Right renal pelvis (tissue), 4 donors: ENCODE measurements around the gene PNMA8B. TPM values are rescaled to one million over a fixed set of nuclear protein-coding genes. Genes with fewer than 3 reads are reported as not detected.
A peak's percentile ranks its signal among the peaks of the same experiment; 100 is the strongest.

Source experiments
- DNase-seq, 4 donors: peaks; one replicate each; pipeline ENCODE4 v3.0.0-alpha.2; 2013; ENCODE audit warnings: low read depth in 4 of 4, low spot score in 3 of 4, missing footprints in 1 of 4
- polyA plus RNA-seq, 4 donors: library from polyadenylated mRNA; unstranded; fragments of 120-200 nt; gene quantifications; one replicate each; pipeline ENCODE4 v1.2.1, GENCODE V29; 2013; ENCODE audit not compliant: insufficient read length in 4 of 4

PNMA8B gene
- polyA plus RNA-seq, 4 donors = 4.0 to 5.1 (median 4.8) TPM

DNA sequence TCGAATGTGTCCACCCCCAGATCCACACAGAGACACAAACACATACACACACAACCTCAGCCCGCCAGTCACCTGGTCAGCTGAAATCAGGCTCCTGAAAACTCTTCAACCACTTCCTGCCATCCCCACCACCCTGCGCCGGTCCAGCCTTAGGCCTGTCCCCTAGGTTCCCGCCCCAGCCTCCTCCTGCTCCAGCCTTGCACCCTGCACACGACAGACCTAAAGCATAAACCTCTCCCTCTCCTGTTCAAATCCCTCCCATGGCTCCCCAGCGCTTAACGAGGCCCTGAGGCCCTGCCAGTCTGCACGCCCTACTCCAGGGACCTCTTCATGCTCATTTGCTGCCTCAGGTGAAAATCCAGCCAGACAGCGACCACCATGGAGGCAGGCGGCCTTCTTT is 7.1 kb downstream of the PNMA8B start:
- no peak for DNase-seq

DNA sequence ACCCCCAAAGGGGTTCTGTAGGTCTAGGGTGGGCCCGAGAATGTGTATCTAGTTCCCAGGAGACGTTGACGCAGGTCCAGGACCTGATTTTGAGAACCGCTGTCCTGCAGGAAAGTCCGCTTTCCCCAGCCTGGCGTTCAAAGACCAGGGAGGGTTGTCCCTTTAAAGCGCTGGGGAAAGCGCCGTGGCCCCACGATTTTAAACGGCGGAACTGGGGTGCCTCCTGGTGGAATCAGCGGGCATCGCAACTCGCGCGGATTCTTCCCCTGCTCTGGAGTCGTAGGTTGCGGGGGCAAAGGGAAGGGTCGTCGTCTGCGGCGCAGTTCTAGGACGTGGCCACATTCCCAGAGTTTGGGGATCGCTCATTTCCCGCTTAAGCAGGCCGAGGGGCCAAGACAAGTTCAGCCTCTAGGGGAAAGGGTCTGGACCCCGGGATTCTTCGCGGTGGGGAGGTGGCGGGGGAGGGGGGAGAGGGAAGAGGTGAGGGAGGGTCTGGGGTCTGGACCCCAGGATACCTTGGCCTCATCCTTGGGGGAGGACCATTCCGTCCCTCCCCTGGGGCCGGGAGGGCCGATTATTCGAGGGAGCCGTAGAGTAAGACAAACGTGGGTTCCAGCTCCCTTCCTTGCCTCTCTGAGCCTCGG is 7.7 kb downstream of the PNMA8B start:
- DNase-seq = peak in 1 of 4 donors; percentile 75

DNA sequence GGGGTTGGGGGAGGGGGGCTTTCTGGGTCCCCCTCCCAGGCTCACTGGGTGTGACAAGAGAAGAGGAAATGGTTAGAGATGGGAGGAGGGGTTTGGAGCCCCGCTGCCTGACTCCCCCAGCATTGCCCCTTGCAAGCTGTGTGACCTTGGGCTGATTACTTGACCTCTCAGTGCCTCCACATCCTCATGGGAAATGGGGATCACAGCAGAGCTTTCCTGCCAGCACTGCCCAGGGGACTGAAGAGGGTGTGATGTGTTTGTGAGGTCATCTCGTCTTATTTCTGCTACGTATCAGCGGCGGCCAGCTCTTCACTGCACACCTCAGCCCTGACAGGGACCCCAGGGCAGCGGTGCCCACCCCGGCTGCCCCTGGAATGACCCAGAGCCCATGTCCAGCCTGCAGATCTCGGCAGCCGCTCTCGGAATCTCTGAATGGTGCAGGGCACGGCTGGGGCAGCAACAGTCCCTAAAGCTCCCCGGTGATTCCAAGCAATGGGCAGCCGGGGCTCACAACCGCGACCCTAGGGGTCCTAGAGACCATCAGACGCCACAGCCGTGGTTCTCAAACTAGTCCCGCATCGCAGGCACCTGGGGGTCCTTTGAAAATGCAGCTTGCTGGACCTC is 8.4 kb downstream of the PNMA8B start:
- DNase-seq = no peak

DNA sequence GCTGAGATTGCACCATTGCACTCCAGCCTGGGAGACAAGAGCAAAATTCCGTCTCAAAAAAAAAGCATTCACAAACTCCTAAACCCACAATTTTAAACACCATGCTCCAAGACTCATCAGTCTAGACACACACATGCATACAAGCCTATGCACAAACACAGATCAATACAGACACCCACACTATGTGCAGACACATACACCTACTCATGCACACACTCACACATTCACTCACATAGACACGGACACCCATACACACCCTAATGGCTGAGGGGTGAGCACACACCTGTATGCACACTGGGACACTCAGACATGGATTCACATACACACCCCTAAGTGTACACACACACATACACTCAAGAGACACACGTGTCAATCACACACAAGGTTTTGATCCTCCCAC is 9.3 kb downstream of the PNMA8B start:
- DNase-seq = no peak

DNA sequence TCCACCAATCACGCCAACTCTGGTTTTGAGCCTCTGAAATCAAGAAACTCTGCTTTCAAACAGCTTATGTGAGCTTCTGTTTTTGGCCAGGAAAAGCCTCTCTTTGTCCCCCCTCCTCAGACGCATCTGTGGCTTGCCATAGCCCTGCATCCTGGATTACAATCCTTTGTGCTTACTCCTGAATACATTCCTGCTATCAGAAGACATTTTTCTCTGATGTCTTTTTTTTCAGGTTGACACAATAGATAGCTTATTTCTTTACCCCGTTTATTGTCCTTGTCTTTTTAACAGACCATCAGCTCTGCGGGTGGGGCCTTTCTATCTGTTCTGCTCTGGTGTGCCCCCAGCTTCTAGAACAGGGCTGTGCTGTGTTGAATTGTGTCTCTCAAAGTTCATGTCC is 11.0 kb downstream of the PNMA8B start:
- DNase-seq = no peak

DNA sequence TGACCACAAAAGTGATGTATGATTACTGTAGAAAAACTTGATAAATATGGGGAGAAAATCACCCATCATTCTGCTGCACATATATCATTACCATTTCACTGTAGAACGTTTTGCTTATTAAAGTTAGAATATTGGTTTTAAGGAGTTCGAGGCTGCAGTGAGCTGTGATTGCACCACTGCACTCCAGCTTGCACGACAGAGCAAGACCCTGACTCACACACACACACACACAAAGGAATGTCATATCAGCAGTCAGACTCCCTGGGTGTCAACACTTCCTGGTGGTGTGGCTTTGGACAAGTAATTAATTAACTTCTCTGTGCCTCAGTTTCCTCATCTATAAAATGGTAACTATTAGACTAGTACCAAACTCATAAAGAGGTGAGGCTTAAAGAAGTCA is 13.0 kb downstream of the PNMA8B start:
- no peak for DNase-seq

DNA sequence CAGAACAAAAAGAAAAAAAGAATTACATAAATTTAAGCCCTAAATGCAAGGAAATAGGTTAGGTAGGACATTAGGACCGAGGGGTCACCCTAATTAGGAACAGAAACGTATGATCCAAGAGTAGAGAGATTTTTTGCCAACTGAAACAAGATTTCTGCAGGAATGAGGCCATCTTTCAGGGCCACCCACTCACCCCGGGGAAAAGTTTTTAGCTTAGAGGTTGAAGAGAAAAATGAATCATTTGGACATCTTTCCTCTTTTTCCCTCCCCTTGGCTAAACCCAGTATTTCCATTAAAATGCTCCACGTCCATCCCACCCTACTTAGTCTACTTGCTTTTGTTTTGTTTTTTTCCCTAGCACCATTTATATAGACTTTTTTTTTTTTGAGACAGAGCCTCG is 13.7 kb downstream of the PNMA8B start:
- no peak for DNase-seq

DNA sequence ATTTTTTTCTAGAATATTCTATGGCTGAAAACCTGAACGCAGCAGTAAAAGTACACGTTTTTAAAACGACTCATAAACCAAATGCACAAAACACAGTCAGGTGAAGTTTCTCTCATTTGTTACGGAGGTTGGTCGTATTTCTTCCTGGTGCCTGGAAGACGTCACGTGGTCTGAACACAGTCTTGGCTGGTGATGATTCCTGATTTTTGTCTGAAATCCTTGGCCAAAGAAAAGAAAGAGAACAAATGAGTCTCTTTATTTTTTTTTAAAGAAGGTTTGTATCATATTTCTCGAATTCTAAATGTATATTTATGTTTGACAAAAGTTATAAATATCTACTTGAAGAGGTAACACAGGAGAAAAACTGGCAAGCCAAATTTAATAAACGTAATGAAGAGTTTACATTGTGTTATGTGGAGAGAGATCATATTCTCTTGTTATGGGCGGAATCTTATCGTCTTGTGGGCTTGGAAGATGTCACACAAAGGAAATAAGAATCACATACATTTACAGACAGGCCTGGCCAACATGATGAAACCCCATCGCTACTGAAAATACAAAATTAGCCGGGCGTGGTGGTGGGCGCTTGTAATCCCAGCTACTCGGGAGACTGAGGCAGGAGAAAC is 14.3 kb downstream of the PNMA8B start:
- no peak for DNase-seq

DNA sequence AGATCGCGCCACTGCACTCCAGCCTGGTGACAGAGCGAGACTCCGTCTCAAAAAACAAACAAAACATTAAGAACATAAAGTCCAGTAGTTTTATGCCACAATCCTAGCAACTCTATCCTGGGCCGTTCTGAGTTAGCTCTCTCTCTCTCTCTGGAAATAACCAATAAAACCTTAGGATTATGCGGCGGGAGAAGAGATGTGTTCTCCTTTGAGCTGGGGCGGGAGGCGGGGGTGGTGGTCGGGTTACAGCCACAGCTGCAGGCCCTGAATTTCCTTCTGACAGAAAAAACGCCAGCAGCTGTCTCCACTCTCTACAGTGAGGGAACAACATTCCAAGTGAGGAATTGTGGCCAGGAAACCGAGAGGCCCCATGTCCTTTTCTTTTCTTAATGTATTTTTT is 15.3 kb downstream of the PNMA8B start:
- DNase-seq = peak in 3 of 4 donors; percentile 83 to 89 (median 88)

DNA sequence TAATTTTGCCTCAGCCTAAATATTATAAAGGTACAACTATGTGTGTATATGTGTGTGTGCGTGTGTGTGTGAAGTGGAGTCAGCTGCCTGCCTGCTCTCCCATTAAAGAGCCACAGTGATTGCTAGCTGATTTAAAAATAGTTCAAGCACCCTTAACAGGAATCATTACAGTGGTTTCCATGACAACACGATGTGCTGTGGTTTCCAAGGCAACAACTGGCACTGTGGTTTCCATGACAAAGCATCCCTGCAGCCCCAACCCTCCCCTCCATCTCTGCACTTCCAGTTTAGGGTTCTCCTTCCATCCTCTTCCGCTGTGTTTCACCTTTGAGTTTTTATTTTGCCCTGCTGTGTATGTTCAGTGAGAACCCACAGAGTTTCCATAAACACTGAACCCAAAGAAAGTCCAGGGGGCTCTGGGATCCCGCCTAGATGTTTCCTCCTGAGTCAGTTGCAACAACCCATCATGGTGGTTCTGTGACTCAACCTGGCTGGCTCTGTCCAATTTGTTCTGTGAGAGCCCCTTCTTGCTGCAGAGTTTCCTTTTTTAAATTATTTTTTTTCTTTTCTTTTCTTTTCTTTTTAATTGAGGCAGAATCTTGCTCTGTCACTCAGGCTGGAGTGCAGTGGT is 17.2 kb downstream of the PNMA8B start:
- DNase-seq = no peak

DNA sequence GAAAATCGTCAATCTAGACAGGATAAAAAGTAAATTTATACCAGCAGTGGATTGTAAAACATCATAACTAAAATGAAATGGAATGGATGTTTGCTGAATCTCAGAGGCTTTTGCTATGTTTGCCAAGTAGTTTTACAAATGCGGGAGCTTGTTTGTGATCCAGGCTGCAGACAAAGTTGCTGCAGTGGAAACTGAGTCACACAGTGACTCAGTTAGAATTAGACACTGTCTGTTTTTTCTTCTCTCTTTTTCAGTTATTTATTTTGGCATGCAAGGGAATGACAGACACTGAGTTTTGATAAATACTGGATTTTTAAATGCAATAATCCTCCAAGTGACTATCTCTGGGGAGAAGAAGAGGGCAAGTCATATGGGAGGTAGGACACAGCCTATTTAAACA is 19.7 kb downstream of the PNMA8B start:
- no peak for DNase-seq

DNA sequence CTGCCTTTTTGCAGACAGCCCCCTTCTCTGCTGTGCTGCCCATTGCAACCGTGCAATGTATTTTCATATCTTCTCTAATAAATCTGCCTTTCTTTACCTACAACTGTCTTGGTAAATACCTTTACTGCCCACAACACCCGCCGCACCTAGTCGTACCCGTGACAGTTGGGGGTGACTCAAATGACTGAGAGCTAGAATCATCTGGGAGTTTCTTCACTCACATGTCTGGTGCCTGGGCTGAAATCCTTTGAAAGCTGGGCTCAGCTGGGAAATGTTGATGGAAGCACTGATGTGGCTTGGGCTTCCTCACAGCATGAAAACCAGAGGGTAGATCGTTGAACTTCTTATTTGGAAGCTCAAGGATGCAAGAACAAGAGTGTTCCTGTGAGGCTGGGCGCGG is 21.5 kb downstream of the PNMA8B start:
- DNase-seq = no peak

DNA sequence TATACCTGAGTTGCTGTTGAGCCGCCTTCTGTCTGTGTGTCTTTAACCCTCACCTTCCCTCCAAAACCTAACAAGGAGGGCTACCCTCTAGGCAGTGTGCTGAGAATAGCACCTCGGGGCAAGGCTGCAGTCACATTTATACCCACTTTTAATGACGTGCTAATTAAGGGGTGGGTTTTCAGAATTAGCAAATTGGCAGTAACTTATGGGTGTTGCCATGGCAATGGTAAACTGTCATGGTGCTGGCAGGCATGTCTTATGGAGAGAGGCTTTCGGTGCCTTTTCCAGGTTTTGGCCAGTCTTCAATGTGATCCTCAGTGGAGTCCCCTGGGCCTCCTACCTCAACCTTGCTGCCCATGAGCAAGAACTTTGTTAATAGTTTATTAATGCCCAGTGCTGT is 23.1 kb downstream of the PNMA8B start:
- DNase-seq = no peak

DNA sequence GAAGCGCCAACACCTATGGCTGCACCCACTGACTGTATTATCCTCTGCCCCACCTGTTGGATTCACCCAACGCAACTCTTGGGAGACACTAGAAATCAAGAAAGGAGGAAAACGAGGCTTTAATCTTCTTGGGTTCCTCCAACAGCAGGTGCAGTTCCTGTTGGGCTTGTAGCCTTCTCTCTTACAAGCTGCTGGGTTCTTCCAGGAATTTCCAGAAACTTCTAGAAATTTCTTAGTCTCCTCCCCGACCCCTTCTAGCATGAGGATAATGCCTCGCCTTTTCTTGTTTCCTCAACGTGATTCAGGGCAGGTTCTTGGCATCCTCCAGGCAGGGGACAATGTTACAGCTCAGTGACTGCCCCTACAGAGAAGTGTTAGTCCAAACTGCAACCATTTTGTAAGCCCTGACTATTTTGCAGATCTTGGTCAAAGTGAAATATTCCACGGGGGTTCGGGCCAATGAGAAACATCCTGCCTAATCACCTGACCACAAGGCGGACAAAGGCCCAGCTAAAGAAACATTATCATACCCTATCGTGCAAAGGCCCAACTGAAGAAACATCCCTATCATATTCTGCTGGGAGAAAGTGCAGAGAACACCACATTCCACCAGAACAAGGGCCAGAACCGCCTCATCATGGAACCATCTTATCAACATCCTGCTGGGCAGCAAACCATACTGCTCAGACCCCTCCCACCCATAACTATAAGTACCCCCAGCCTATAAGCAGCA is 23.7 kb downstream of the PNMA8B start:
- DNase-seq = no peak

DNA sequence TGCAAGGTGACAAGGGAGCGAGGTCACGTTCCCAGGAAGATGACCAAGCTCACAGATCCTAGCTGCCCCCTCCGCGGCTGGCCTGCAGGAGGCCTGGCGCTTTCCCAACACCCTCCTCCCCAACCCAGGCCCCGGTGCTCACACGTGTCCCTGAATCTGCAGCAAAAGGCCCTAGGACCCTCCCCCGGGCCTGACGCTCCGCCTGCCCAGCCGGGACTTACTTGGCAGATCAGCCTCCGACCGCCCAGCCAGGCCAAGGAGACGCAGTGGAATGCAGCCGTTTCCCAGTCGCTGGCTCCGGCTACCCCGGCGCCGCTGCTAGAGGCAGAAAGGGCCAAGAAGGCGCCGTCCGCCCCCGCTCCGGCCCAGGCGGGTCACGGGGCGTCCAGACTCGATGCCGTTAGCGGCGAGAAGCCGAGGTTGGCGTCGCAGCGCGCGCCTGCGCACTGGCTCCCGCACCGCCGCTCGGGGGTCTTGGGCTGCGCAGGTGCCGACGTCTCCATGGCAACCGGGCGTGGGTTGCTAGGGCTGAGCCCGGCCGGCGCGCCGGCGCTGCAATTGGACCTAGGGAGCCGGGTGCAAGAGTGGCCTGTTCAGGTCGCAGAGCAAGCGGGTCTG is 24.4 kb downstream of the PNMA8B start, which contains the start of gene PNMA8A:
Gene PNMA8A, minus strand, starts transcription at position 448 of the 618 bp plus-strand sequence. CDS start 528 bp downstream, outside the sequence.
- DNase-seq = peak; percentile 82 to 87 (median 83)

DNA sequence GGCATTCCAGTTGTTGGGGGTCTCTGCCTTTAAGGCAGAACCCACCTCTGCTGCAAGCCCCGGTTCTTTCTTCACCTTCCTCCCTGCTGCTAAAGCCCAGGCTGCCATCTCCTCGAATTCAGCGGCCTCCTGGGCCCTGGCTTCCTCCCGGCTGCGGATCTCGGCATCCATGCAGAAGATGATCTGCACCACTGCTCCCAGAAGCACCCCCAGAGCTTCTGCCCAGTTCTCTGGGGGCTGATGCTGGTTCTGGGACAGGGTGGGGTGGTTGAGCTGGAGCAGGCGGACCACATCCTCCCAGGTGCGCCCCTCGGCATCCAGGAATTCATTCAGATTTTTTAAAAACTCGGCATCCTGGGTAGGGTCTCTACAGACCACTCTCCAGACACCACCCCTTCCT is 25.3 kb downstream of the PNMA8B start:
- DNase-seq = no peak

DNA sequence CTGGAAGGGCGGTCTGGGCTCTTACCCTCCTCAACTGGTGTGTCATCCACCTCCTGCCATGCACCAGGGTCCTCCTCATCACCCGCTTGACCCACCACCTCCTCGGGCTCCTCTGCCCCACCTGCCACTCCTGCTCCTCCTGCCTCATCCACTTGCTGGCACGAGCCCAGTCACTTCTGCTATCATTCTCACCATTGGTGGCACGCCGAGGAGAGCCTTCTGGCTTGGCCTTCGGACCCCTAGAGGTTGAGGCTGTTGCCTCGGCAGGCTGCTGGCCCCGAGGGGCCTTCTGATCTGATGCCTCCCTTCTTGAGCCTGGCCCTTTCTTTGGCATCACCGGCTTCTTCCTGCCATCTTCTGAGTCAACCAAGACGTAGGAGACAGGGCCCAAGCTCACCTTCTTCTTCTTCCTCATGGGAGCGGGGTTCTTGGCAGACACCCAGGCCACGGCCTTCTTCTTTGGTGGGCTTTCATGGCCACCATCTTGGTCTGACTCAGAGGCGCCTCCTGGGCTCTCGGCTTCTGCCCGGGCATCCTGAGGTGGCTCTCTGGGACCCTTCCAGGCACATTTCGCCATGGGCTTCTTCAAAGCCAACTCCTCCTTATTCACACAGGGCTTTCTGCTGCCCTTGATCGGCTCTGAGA is 26.0 kb downstream of the PNMA8B start:
- no peak for DNase-seq

DNA sequence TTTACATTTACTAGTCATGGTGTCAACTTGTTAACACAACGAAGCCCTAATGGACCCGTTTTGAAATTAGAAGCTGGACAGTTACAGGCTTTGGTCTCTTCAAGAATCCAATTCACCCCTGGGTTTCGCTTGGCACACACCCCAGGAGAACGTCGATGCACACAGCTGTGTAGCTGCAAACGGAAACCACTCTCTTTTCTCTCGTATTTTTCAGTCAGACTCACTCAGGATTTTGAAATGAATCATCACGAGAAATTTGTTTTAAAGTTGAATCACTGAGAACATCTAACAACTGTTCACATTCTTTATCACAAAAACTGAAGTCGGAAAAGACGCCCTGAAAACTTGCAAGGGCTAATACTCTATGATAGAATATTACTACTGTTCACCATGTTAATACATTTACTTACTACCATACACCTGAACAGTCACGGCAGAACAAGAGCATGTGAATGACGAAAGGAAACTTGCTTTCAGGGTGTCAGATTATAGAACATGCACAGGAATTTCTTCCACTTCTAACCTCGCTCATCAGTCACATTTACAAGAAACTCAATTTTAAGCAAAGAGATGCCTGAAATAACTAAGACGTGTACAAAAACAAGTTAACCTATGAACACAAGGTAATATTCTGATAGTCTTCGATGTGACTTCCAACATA is 29.0 kb downstream of the PNMA8B start:
- DNase-seq = no peak

DNA sequence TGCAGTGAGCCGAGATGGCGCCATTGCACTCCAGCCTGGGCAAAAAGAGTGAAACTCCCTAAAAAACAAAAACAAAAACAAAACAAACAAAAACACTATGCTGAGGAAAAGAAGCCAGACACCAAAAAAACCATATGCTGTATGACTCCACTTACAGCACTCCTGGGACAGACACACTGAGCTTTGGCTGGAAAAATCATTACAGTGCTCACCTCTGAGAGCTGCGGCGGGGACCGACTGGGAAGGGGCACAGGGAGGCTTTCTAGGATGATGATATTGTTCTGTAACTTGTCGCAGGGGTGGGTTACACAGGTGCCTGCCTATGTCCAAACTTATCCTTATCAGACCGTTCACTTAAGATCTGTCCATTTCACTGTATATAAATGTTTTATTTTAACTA is 32.2 kb downstream of the PNMA8B start:
- DNase-seq = no peak
